HepG2 (cell line): ENCODE results near the gene DUSP9. TPM values are rescaled to one million over a fixed set of nuclear protein-coding genes. Genes with fewer than 3 reads are reported as not detected.
A peak's percentile ranks its signal among the peaks of the same experiment; 100 is the strongest.

Source experiments
- ARID2 ChIP-seq: sonication (generic); formaldehyde crosslinking; IDR thresholded peaks from 2 replicates; pipeline ENCODE4 v1.8.1; 2022; ENCODE audit warnings: mild to moderate bottlenecking, missing genetic modification reagents, borderline replicate concordance
- CCAR2 ChIP-seq: fragments of 200-400 bp; formaldehyde crosslinking; optimal IDR thresholded peaks from 2 replicates; pipeline ENCODE3; 2018; ENCODE audit warnings: low read depth, mild to moderate bottlenecking, low read length, moderate library complexity
- FIP1L1 ChIP-seq: fragments of 200-400 bp; formaldehyde crosslinking; IDR thresholded peaks from 2 replicates; pipeline ENCODE4 v1.6.1; 2018; ENCODE audit warnings: low read depth, mild to moderate bottlenecking, low read length, moderate library complexity, borderline replicate concordance; ENCODE audit not compliant: insufficient read depth
- GATAD2A ChIP-seq: IDR thresholded peaks from 2 replicates; pipeline ENCODE4 v1.6.1; 2016
- GFI1 ChIP-seq: sonication (generic); formaldehyde crosslinking; IDR thresholded peaks from 2 replicates; pipeline ENCODE4 v1.5.0; 2020; ENCODE audit warnings: missing genetic modification reagents, mild to moderate bottlenecking, borderline replicate concordance
- JUN ChIP-seq: sonication (generic); formaldehyde crosslinking; IDR thresholded peaks from 2 replicates; pipeline ENCODE4 v1.4.0; 2020; ENCODE audit warnings: mild to moderate bottlenecking, missing genetic modification reagents
- MLLT10 ChIP-seq: sonication (generic); formaldehyde crosslinking; IDR thresholded peaks from 2 replicates; pipeline ENCODE4 v1.4.0; 2020; ENCODE audit warnings: missing genetic modification reagents
- PLRG1 ChIP-seq: fragments of 450-650 bp; conservative IDR thresholded peaks from 2 replicates; pipeline ENCODE4 v1.6.1; 2016
- PTBP1 ChIP-seq: fragments of 200-400 bp; formaldehyde crosslinking; IDR thresholded peaks from 2 replicates; pipeline ENCODE4 v1.6.1; 2018; ENCODE audit warnings: low read length, low read depth; ENCODE audit not compliant: poor library complexity, severe bottlenecking
- RFXANK ChIP-seq: IDR thresholded peaks from 2 replicates; pipeline ENCODE4 v1.6.1; 2016
- SIX1 ChIP-seq: sonication (generic); formaldehyde crosslinking; IDR thresholded peaks from 2 replicates; pipeline ENCODE4 v1.4.0; 2020; ENCODE audit warnings: missing genetic modification reagents, borderline replicate concordance
- SOX5 ChIP-seq: IDR thresholded peaks from 2 replicates; pipeline ENCODE4 v1.6.1; 2016; ENCODE audit warnings: borderline replicate concordance
- SPEN ChIP-seq: sonication (generic); formaldehyde crosslinking; IDR thresholded peaks from 2 replicates; pipeline ENCODE4 v1.5.1; 2020; ENCODE audit warnings: low read depth, mild to moderate bottlenecking, missing genetic modification reagents
- STAT6 ChIP-seq: sonication (generic); formaldehyde crosslinking; IDR thresholded peaks from 2 replicates; pipeline ENCODE4 v1.4.0; 2020; ENCODE audit warnings: missing genetic modification reagents, mild to moderate bottlenecking, borderline replicate concordance
- ZBTB39 ChIP-seq: sonication (generic); formaldehyde crosslinking; IDR thresholded peaks from 2 replicates; pipeline ENCODE4 v1.5.0; 2020; ENCODE audit warnings: missing genetic modification reagents
- ZFP62 ChIP-seq: sonication (generic); formaldehyde crosslinking; IDR thresholded peaks from 2 replicates; pipeline ENCODE4 v1.4.0; 2020; ENCODE audit warnings: missing genetic modification reagents
- ZIK1 ChIP-seq: sonication (generic); formaldehyde crosslinking; IDR thresholded peaks from 2 replicates; pipeline ENCODE4 v1.5.0; 2020; ENCODE audit warnings: mild to moderate bottlenecking, low read depth, missing genetic modification reagents, borderline replicate concordance
- ZNF121 ChIP-seq: sonication (generic); formaldehyde crosslinking; IDR thresholded peaks from 2 replicates; pipeline ENCODE4 v1.5.0; 2020; ENCODE audit warnings: mild to moderate bottlenecking, missing genetic modification reagents
- ZNF431 ChIP-seq: sonication (generic); formaldehyde crosslinking; IDR thresholded peaks from 2 replicates; pipeline ENCODE4 v1.9.0; 2022; ENCODE audit warnings: missing genetic modification reagents, low read depth, mild to moderate bottlenecking, borderline replicate concordance
- ZNF530 ChIP-seq: sonication (generic); formaldehyde crosslinking; IDR thresholded peaks from 2 replicates; pipeline ENCODE4 v1.5.0; 2020; ENCODE audit warnings: low read depth, mild to moderate bottlenecking, missing genetic modification reagents
- ZNF549 ChIP-seq: sonication (generic); formaldehyde crosslinking; IDR thresholded peaks from 2 replicates; pipeline ENCODE4 v1.5.0; 2020; ENCODE audit warnings: missing genetic modification reagents
- ZNF567 ChIP-seq: sonication (generic); formaldehyde crosslinking; IDR thresholded peaks from 2 replicates; pipeline ENCODE4 v1.8.1; 2023; ENCODE audit warnings: mild to moderate bottlenecking, missing genetic modification reagents, borderline replicate concordance
- ZNF776 ChIP-seq: sonication (generic); formaldehyde crosslinking; IDR thresholded peaks from 2 replicates; pipeline ENCODE4 v1.4.0; 2020; ENCODE audit warnings: mild to moderate bottlenecking, missing genetic modification reagents
- ZSCAN12 ChIP-seq: sonication (generic); formaldehyde crosslinking; IDR thresholded peaks from 2 replicates; pipeline ENCODE4 v1.9.0; 2021; ENCODE audit warnings: mild to moderate bottlenecking, missing genetic modification reagents
- polyA plus RNA-seq, 8 experiments: library from polyadenylated mRNA; depleted of rRNA in 3 of 8; stranded (reverse) in 7 of 8; unstranded in 1 of 8; fragments of >200 nt; fragmentation: Illumina TruSeq in 4 of 8; extraction: Trizol in 4 of 8; gene quantifications; 2 replicates each; pipeline versions ENCODE4 v1.2.1 to v1.2.3, GENCODE V29; 2011 to 2016; ENCODE audit warnings: low read depth in 4 of 8, missing spikeins in 1 of 8, mixed read lengths in 1 of 8; ENCODE audit not compliant: insufficient read depth in 1 of 8
- total RNA-seq, 5 experiments: library from RNA; depleted of rRNA; stranded (reverse); fragments of >200 nt; fragmentation: Illumina TruSeq; extraction: Trizol; gene quantifications; 2 replicates each; pipeline ENCODE4 v1.2.3, GENCODE V29; 2016; ENCODE audit warnings: low read depth in 1 of 5
- TF ChIP-seq, protein P1 (sequence below): IDR thresholded peaks from 2 replicates; pipeline ENCODE4 v1.6.1; 2016; ENCODE audit warnings: missing genetic modification reagents, missing compliant biosample characterization

DUSP9 gene
- total and polyA plus RNA-seq, 2 of the 13 experiments (the other 11 are each of a cell fraction or from before 2014, with no cell fraction given): 235 to 435 TPM

GRCh38 chrX:153626863-153627674 is 19.9 kb upstream of the DUSP9 start (continued):
- TF ChIP-seq ZNF776 (CRISPR knock-in tag) (no peak), PTBP1 (no peak), STAT6 (CRISPR knock-in tag) (no peak), GFI1 (CRISPR knock-in tag) (no peak), SIX1 (CRISPR knock-in tag) (no peak), SOX5 (CRISPR knock-in tag) (peak; percentile 29; the same call in 1 of the 2 replicates), ARID2 (0 out of 2 replicates have a peak, but pooled peaks have one; percentile 12), MLLT10 (no peak), CCAR2 (no peak), ZNF549 (no peak), ZFP62 (CRISPR knock-in tag) (no peak), ZSCAN12 (no peak), ZBTB39 (CRISPR knock-in tag) (no peak), RFXANK (CRISPR knock-in tag) (no peak), FIP1L1 (no peak), ZNF530 (no peak), GATAD2A (peak; percentile 61), SPEN (peak; percentile 75; the same call in 1 of the 2 replicates), ZIK1 (no peak), PLRG1 (no peak), ZNF567 (no peak), ZNF121 (CRISPR knock-in tag) (no peak), ZNF431 (CRISPR knock-in tag) (no peak), JUN (CRISPR knock-in tag) (no peak)
- TF ChIP-seq, protein P1, sequence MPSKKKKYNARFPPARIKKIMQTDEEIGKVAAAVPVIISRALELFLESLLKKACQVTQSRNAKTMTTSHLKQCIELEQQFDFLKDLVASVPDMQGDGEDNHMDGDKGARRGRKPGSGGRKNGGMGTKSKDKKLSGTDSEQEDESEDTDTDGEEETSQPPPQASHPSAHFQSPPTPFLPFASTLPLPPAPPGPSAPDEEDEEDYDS (CRISPR knock-in tag): peak; percentile 56; the same call in 1 of the 2 replicates
